Endothelial cell of umbilical vein (primary cell): ENCODE results near the gene TTLL10. TPM values are rescaled to one million over a fixed set of nuclear protein-coding genes. Genes with fewer than 3 reads are reported as not detected.

ENCODE experiments used
- BruUV-seq: library from RNA; stranded (reverse); fragments of 400-500 nt; replicated peaks from 2 replicates; lab custom pipeline; 2021; lab: Mats Ljungman, UMichigan
- CTCF ChIA-PET: fragments of 300-600, 350-600 bp; sonication (Branson Sonifier 250); formaldehyde crosslinking; loops from one replicate; lab custom pipeline; 2021; ENCODE audit warnings: antibody characterized with exemption, inconsistent platforms; lab: Charles Lee
- POLR2A ChIA-PET: fragments of 300-600, 350-600 bp; sonication (Branson Sonifier 250); formaldehyde crosslinking; loops from one replicate; lab custom pipeline; 2021; ENCODE audit warnings: antibody characterized with exemption, inconsistent platforms; lab: Charles Lee
- DNase-seq: peaks from one replicate; pipeline ENCODE4 v3.0.0-alpha.2; 2011; ENCODE audit warnings: low read depth, low spot score
- FAIRE-seq: peaks from 2 replicates; lab custom pipeline; 2011; peaks lifted over from hg19 to GRCh38; lab: Jason Lieb, UNC
- H2AFZ ChIP-seq: 2 replicates; pipeline ENCODE4 v1.6.0; 2012; ENCODE audit warnings: low read depth, low read length, control low read depth, inconsistent platforms
- H3K27ac ChIP-seq: 2 replicates; pipeline ENCODE4 v1.5.1; 2011; ENCODE audit warnings: low read depth, mild to moderate bottlenecking, control low read depth, low read length, moderate library complexity; ENCODE audit not compliant: insufficient read depth
- H3K27me3 ChIP-seq, 2 experiments: 2 replicates each; pipeline versions ENCODE4 v1.6.0 to v1.6.1; 2011; ENCODE audit warnings: low read length in 2 of 2, mixed read lengths in 1 of 2; ENCODE audit not compliant: control insufficient read depth in 2 of 2, insufficient read depth in 2 of 2
- H3K36me3 ChIP-seq, 2 experiments: 2 replicates in 1 of 2; 3 replicates in 1 of 2; pipeline ENCODE4 v1.5.1; 2011; ENCODE audit warnings: low read length in 2 of 2, mild to moderate bottlenecking in 1 of 2, moderate library complexity in 1 of 2; ENCODE audit not compliant: control insufficient read depth in 2 of 2, insufficient read depth in 2 of 2; ENCODE audit errors: extremely low read depth in 1 of 2
- H3K4me1 ChIP-seq: 3 replicates; pipeline ENCODE4 v1.5.1; 2011; ENCODE audit warnings: mild to moderate bottlenecking, low read length; ENCODE audit not compliant: control insufficient read depth, insufficient read depth; ENCODE audit errors: extremely low read depth
- H3K4me2 ChIP-seq: 2 replicates; pipeline ENCODE4 v1.6.1; 2011; ENCODE audit warnings: low read length, control low read depth, mixed read lengths; ENCODE audit not compliant: insufficient read depth
- H3K4me3 ChIP-seq, 3 experiments: fragments of 200-600 bp in 1 of 3; sonication (generic), shearing (Covaris generic) in 1 of 3; replicated peaks in 1 of 3; 2 replicates each; pipeline ENCODE4 v1.5.1; 2011 to 2016; ENCODE audit warnings: control low read depth in 3 of 3, low read length in 3 of 3, mild to moderate bottlenecking in 2 of 3, inconsistent platforms in 1 of 3, low read depth in 1 of 3, moderate library complexity in 1 of 3; ENCODE audit not compliant: insufficient read depth in 1 of 3
- H3K79me2 ChIP-seq: 2 replicates; pipeline ENCODE4 v1.6.0; 2012; ENCODE audit warnings: low read length, inconsistent platforms; ENCODE audit not compliant: control insufficient read depth, insufficient read depth
- H3K9ac ChIP-seq: replicated peaks from 2 replicates; pipeline ENCODE3; 2011; ENCODE audit warnings: low read length, control low read depth; ENCODE audit not compliant: insufficient read depth; ENCODE audit errors: extremely low read depth
- H3K9me1 ChIP-seq: replicated peaks from 3 replicates; pipeline ENCODE4 v1.6.0; 2011; ENCODE audit warnings: mild to moderate bottlenecking, low read length; ENCODE audit not compliant: control insufficient read depth, insufficient read depth; ENCODE audit errors: extremely low read depth
- H3K9me3 ChIP-seq: replicated peaks from 2 replicates; pipeline ENCODE4 v1.5.1; 2012; ENCODE audit warnings: low read length, inconsistent platforms; ENCODE audit not compliant: control insufficient read depth, insufficient read depth
- H4K20me1 ChIP-seq: replicated peaks from 2 replicates; pipeline ENCODE3; 2011; ENCODE audit warnings: mild to moderate bottlenecking, low read length; ENCODE audit not compliant: control insufficient read depth, insufficient read depth; ENCODE audit errors: extremely low read depth
- CTCF ChIP-seq, 2 donors: IDR thresholded peaks; 1 replicate in 1 of 2; 2 replicates in 1 of 2; pipeline ENCODE4 v1.5.1; 2011; ENCODE audit warnings: low read length in 2 of 2, mild to moderate bottlenecking in 2 of 2, moderate library complexity in 2 of 2, control low read depth in 1 of 2, inconsistent platforms in 1 of 2, low read depth in 1 of 2; ENCODE audit not compliant: insufficient read depth in 1 of 2; ENCODE audit errors: extremely low read depth in 1 of 2
- EZH2 ChIP-seq: IDR thresholded peaks from 2 replicates; pipeline ENCODE4 v1.6.1; 2012; ENCODE audit warnings: borderline replicate concordance, low read depth, mild to moderate bottlenecking, moderate library complexity, low read length, inconsistent platforms; ENCODE audit not compliant: severe bottlenecking
- FOS ChIP-seq: IDR thresholded peaks from 2 replicates; pipeline ENCODE4 v1.6.1; 2011; ENCODE audit warnings: mild to moderate bottlenecking, low read length, moderate library complexity, borderline replicate concordance; ENCODE audit not compliant: insufficient read depth
- GATA2 ChIP-seq: IDR thresholded peaks from 2 replicates; pipeline ENCODE4 v1.7.0; 2011; ENCODE audit warnings: low read depth, mild to moderate bottlenecking, moderate library complexity, mixed read lengths, low read length; ENCODE audit not compliant: insufficient read length, insufficient read depth
- JUN ChIP-seq: IDR thresholded peaks from 2 replicates; pipeline ENCODE4 v1.6.1; 2011; ENCODE audit warnings: borderline replicate concordance, low read depth; ENCODE audit not compliant: insufficient read length, insufficient read depth
- MAX ChIP-seq: IDR thresholded peaks from 2 replicates; pipeline ENCODE4 v1.6.1; 2011; ENCODE audit not compliant: insufficient read depth, insufficient read length
- MYC ChIP-seq: IDR thresholded peaks from one replicate; pipeline ENCODE4 v1.6.1; 2011; ENCODE audit warnings: mild to moderate bottlenecking, low read depth, low read length
- POLR2A ChIP-seq: IDR thresholded peaks from 2 replicates; pipeline ENCODE4 v1.6.1; 2012; ENCODE audit warnings: low read depth, mild to moderate bottlenecking, control low read depth, low read length
- POLR2AphosphoS5 ChIP-seq: IDR thresholded peaks from 2 replicates; pipeline ENCODE4 v1.6.1; 2012; ENCODE audit warnings: low read depth, mild to moderate bottlenecking, control low read depth, low read length, moderate library complexity; ENCODE audit not compliant: insufficient read depth
- dilution Hi-C: fragments of 300-500 bp; cut with MboI; formaldehyde crosslinking; loops from one replicate; pipeline ENCODE4 v1.15.0; 2019; ENCODE audit warnings: low sequenced_read_pairs; ENCODE audit not compliant: extremely low pct_ligation_motif_present
- intact Hi-C: fragments of 100-400 bp; cut with micrococcal nuclease; formaldehyde crosslinking; loops from one replicate; pipeline ENCODE4 v1.10.0; 2022
- polyA plus RNA-seq, 4 experiments: library from polyadenylated mRNA; depleted of rRNA in 3 of 4; stranded (reverse) in 3 of 4; unstranded in 1 of 4; fragments of >200 nt; gene quantifications; 2 replicates each; pipeline versions ENCODE4 v1.2.1 to v1.2.3, GENCODE V29; 2011 to 2012; ENCODE audit warnings: missing spikeins in 1 of 4
- total RNA-seq: library from RNA; stranded (reverse); gene quantifications from 2 replicates; pipeline ENCODE4 v1.2.3, GENCODE V29; 2021

The TTLL10 gene
- total and polyA plus RNA-seq, 2 donors (not counting 3 experiments of a cell fraction or from before 2014, with no cell fraction given): not detected

GRCh38 chr1:1143636-1144035 lies 30.0 kb upstream of the TTLL10 start:
- ChIA-PET POLR2A (no interaction called here), CTCF (no interaction called here)
- Histone ChIP-seq H3K9me1 (no peaks in the 10 kb centered on the region), H2AFZ (no peak overlapping the region), H3K9me3 (no peaks in the 10 kb centered on the region), H3K4me3 (no peak overlapping the region), H3K4me2 (no peak overlapping the region), H3K36me3 (no peaks in the 10 kb centered on the region), H3K9ac (no peak overlapping the region), H3K4me1 (no peaks in the 10 kb centered on the region), H3K27me3 (peaks cover 0 to 2% of the 10 kb centered on the region in 2 experiments), H4K20me1 (no peaks in the 10 kb centered on the region), H3K27ac (no peak overlapping the region), H3K79me2 (no peaks in the 10 kb centered on the region)
- FAIRE-seq (no peak), DNase-seq (no peak)
- intact Hi-C loops: no loop called here
- no TSS peak for BruUV-seq
- dilution Hi-C loops: no loop called here
- TF ChIP-seq POLR2A: no peak
- TF ChIP-seq POLR2AphosphoS5: no peak
- TF ChIP-seq JUN: no peak
- TF ChIP-seq MAX: no peak
- TF ChIP-seq FOS: no peak
- no peak for TF ChIP-seq EZH2
- no peak for TF ChIP-seq GATA2
- no peak for TF ChIP-seq MYC
- no peak for TF ChIP-seq CTCF (IDR thresholded peaks at IDR 0.05; ENCODE audit: extremely low read depth in 1 of 2, insufficient read depth in 1 of 2, low read depth in 1 of 2, low read length in 2 of 2)
